Gastroesophageal sphincter (tissue), 4 donors: ENCODE measurements around the gene CDCA7. TPM values are rescaled to one million over a fixed set of nuclear protein-coding genes. Genes with fewer than 3 reads are reported as not detected.

Source experiments
- ATAC-seq: fragments of 150-250 bp; one replicate; pipeline ENCODE4 v1.9.1; 2016; ENCODE audit warnings: mild to moderate bottlenecking, moderate library complexity
- H3K27ac ChIP-seq, 4 donors: fragments of 200-600 bp; sonication (generic) in 3 of 4; 1 replicate in 3 of 4; 2 replicates in 1 of 4; pipeline ENCODE4 v1.5.1; 2016 to 2019
- H3K27me3 ChIP-seq: fragments of 200-600 bp; sonication (generic); one replicate; pipeline ENCODE4 v1.5.1; 2019
- H3K36me3 ChIP-seq, 2 donors: fragments of 200-600 bp; sonication (generic); one replicate each; pipeline ENCODE4 v1.5.1; 2019; ENCODE audit warnings: control low read depth in 1 of 2
- H3K4me1 ChIP-seq, 3 donors: fragments of 200-600 bp; sonication (generic); 1 replicate in 2 of 3; 2 replicates in 1 of 3; pipeline ENCODE4 v1.5.1; 2016 to 2019; ENCODE audit warnings: control low read depth in 2 of 3
- H3K4me3 ChIP-seq, 2 donors: fragments of 200-600 bp; sonication (generic); one replicate each; pipeline ENCODE4 v1.5.1; 2019; ENCODE audit warnings: mild to moderate bottlenecking in 1 of 2, moderate library complexity in 1 of 2
- H3K9me3 ChIP-seq, 3 donors: fragments of 200-600 bp; sonication (generic); one replicate each; pipeline ENCODE4 v1.5.1; 2017 to 2019; ENCODE audit warnings: control low read depth in 2 of 3
- CTCF ChIP-seq, 4 experiments: fragments of 200-600 bp in 2 of 4; fragments of 450-650 bp in 2 of 4; sonication (generic) in 1 of 4; IDR thresholded peaks; one replicate each; pipeline ENCODE4 v1.5.1; 2017 to 2019; ENCODE audit warnings: antibody characterized with exemption in 4 of 4, mild to moderate bottlenecking in 2 of 4, moderate library complexity in 2 of 4
- EP300 ChIP-seq: sonication (generic); formaldehyde crosslinking; IDR thresholded peaks from one replicate; pipeline ENCODE4 v1.6.1; 2017; ENCODE audit warnings: antibody characterized with exemption, mild to moderate bottlenecking
- POLR2A ChIP-seq, 2 donors: fragments of 450-650 bp; IDR thresholded peaks; one replicate each; pipeline ENCODE4 v1.6.1; 2017; ENCODE audit warnings: antibody characterized with exemption in 2 of 2, mild to moderate bottlenecking in 2 of 2, moderate library complexity in 1 of 2
- POLR2AphosphoS5 ChIP-seq: sonication (generic); formaldehyde crosslinking; IDR thresholded peaks from one replicate; pipeline ENCODE4 v1.6.1; 2017; ENCODE audit warnings: antibody characterized with exemption
- WGBS, 2 donors: methylation state at CpG; one replicate each; pipeline ENCODE4 v1.1.5; 2018; ENCODE audit warnings: low coverage in 1 of 2; 5-methylcytosine and 5-hydroxymethylcytosine counted together
- total RNA-seq, 4 donors: library from RNA; depleted of rRNA; stranded (reverse); fragments of >200 nt; gene quantifications; one replicate each; pipeline ENCODE4 v1.1.0, GENCODE V29; 2016

The CDCA7 gene
- total RNA-seq, 4 donors from 2014 or later, result 1.5 to 5.2 (median 4.0) TPM

GRCh38 chr2:173395567-173396351 is 41.1 kb downstream of the CDCA7 start:
- H3K27me3 ChIP-seq, result peaks cover 63% of the 10 kb centered on the region
- H3K4me3 ChIP-seq, result no peak overlapping the region
- no peak overlapping the region for H3K27ac ChIP-seq
- no peaks in the 10 kb centered on the region for H3K4me1 ChIP-seq
- no peaks in the 10 kb centered on the region for H3K36me3 ChIP-seq
- 85 to 90% methylated on average over 13 to 16 of the region's 16 CpGs for WGBS, 2 donors
- ATAC-seq, result no peak
- TF ChIP-seq POLR2AphosphoS5 (no peak), CTCF (IDR thresholded peaks at IDR 0.05) (no peak), POLR2A (IDR thresholded peaks at IDR 0.05) (no peak), EP300 (no peak)
- no peaks in the 10 kb centered on the region for H3K9me3 ChIP-seq

GRCh38 chr2:173397539-173397938 is 42.9 kb downstream of the CDCA7 start:
- H3K9me3 ChIP-seq, result no peaks in the 10 kb centered on the region
- H3K36me3 ChIP-seq, result no peaks in the 10 kb centered on the region
- ATAC-seq, result no peak
- H3K4me1 ChIP-seq, result peaks cover 0 to 17% (median 0%) of the 10 kb centered on the region in 3 donors
- H3K4me3 ChIP-seq, result no peak overlapping the region
- H3K27me3 ChIP-seq, result peaks cover 81% of the 10 kb centered on the region
- WGBS, 2 donors, result 50 to 68% methylated on average over 1 to 4 of the region's 4 CpGs
- no peak overlapping the region for H3K27ac ChIP-seq
- TF ChIP-seq POLR2AphosphoS5 (no peak), EP300 (no peak), POLR2A (IDR thresholded peaks at IDR 0.05) (no peak), CTCF (IDR thresholded peaks at IDR 0.05) (no peak)

- Histone ChIP-seq H3K36me3 (no peaks in the 10 kb centered on the region), H3K4me3 (no peak overlapping the region), H3K9me3 (no peaks in the 10 kb centered on the region), H3K27ac (no peak overlapping the region), H3K27me3 (peaks cover 96% of the 10 kb centered on the region), H3K4me1 (peaks cover 0 to 21% (median 0%) of the 10 kb centered on the region in 3 donors)
- WGBS, 2 donors, result 86 to 93% methylated on average over 3 to 4 of the region's 4 CpGs
- TF ChIP-seq EP300, result no peak
- no peak for TF ChIP-seq POLR2AphosphoS5
- TF ChIP-seq POLR2A (IDR thresholded peaks at IDR 0.05), result no peak
- no peak for TF ChIP-seq CTCF (IDR thresholded peaks at IDR 0.05)
- ATAC-seq, result no peak
These were observed 44.6 kb downstream of the CDCA7 start for GRCh38 chr2:173399229-173399628.

- Histone ChIP-seq H3K27me3 (peaks cover 97% of the 10 kb centered on the region), H3K9me3 (no peaks in the 10 kb centered on the region), H3K27ac (no peak overlapping the region), H3K36me3 (no peaks in the 10 kb centered on the region), H3K4me1 (peaks cover 0 to 21% (median 0%) of the 10 kb centered on the region in 3 donors), H3K4me3 (no peak overlapping the region)
- 31 to 44% methylated on average over 4 of the region's 4 CpGs for WGBS, 2 donors
- no peak for TF ChIP-seq POLR2A (IDR thresholded peaks at IDR 0.05)
- no peak for TF ChIP-seq CTCF (IDR thresholded peaks at IDR 0.05)
- TF ChIP-seq POLR2AphosphoS5, result no peak
- TF ChIP-seq EP300, result no peak
- no peak for ATAC-seq
These were observed 46.1 kb downstream of the CDCA7 start for GRCh38 chr2:173400760-173401159.
